IMR-90 (cell line): ENCODE measurements around the gene ZNF467. TPM values are rescaled to one million over a fixed set of nuclear protein-coding genes. Genes with fewer than 3 reads are reported as not detected.

Source experiments
- ATAC-seq: fragments of 200-7000 bp; cut with Tn5 transposase; 2 replicates; pipeline ENCODE4 v1.9.1; 2020; ENCODE audit warnings: low read depth, mild to moderate bottlenecking, moderate library complexity
- BruUV-seq: library from RNA; stranded (reverse); fragments of 400-500 nt; replicated peaks from 2 replicates; lab custom pipeline; 2021; lab: Mats Ljungman, UMichigan
- CTCF ChIA-PET: fragments of 300-600 bp; formaldehyde crosslinking; extraction: SDS; loops from one replicate; lab custom pipeline; 2021; ENCODE audit warnings: antibody characterized with exemption; lab: Yijun Ruan, JAX
- POLR2A ChIA-PET: fragments of 300-600 bp; sonication (Branson Sonifier 250); formaldehyde crosslinking; loops from one replicate; lab custom pipeline; 2022; ENCODE audit warnings: antibody characterized with exemption; ENCODE audit not compliant: unreplicated experiment; lab: Charles Lee
- DNase-seq: peaks from one replicate; pipeline ENCODE4 v3.0.0; 2013
- H2AFZ ChIP-seq: replicated peaks from 2 replicates; pipeline ENCODE3; 2013; ENCODE audit warnings: low read length, mild to moderate bottlenecking; ENCODE audit not compliant: poor library complexity
- H2AK5ac ChIP-seq: 2 replicates; pipeline ENCODE4 v1.6.1; 2013; ENCODE audit warnings: low read depth, low read length, inconsistent platforms
- H2AK9ac ChIP-seq: replicated peaks from 2 replicates; pipeline ENCODE3; 2013; ENCODE audit warnings: mild to moderate bottlenecking, low read depth, low read length, moderate library complexity; ENCODE audit not compliant: poor library complexity
- H2BK120ac ChIP-seq: 2 replicates; pipeline ENCODE4 v1.6.1; 2013; ENCODE audit warnings: low read depth, low read length, inconsistent platforms
- H2BK15ac ChIP-seq: 3 replicates; pipeline ENCODE4 v1.6.1; 2013; ENCODE audit warnings: low read depth, low read length, inconsistent platforms
- H2BK20ac ChIP-seq: 2 replicates; pipeline ENCODE4 v1.6.1; 2013; ENCODE audit warnings: low read depth, mild to moderate bottlenecking, inconsistent platforms, low read length, moderate library complexity
- H2BK5ac ChIP-seq: 2 replicates; pipeline ENCODE4 v1.6.1; 2013; ENCODE audit warnings: mild to moderate bottlenecking, low read depth, low read length, inconsistent platforms; ENCODE audit not compliant: poor library complexity, severe bottlenecking
- H3K14ac ChIP-seq: replicated peaks from 2 replicates; pipeline ENCODE4 v1.6.1; 2013; ENCODE audit warnings: low read depth, low read length, inconsistent platforms
- H3K18ac ChIP-seq: 2 replicates; pipeline ENCODE4 v1.6.1; 2013; ENCODE audit warnings: low read depth, low read length, control low read depth
- H3K23ac ChIP-seq: 2 replicates; pipeline ENCODE4 v1.6.1; 2013; ENCODE audit warnings: low read depth, low read length, inconsistent platforms
- H3K27ac ChIP-seq: 2 replicates; pipeline ENCODE4 v1.5.1; 2013; ENCODE audit warnings: mild to moderate bottlenecking, control low read depth, low read length; ENCODE audit not compliant: insufficient read depth
- H3K27me3 ChIP-seq: 2 replicates; pipeline ENCODE4 v1.6.1; 2013; ENCODE audit warnings: low read length; ENCODE audit not compliant: control insufficient read depth, insufficient read depth
- H3K36me3 ChIP-seq: 2 replicates; pipeline ENCODE4 v1.6.1; 2013; ENCODE audit warnings: low read length, mixed read lengths; ENCODE audit not compliant: control insufficient read depth, insufficient read depth
- H3K4ac ChIP-seq: 2 replicates; pipeline ENCODE4 v1.6.1; 2013; ENCODE audit warnings: low read depth, low read length, inconsistent platforms
- H3K4me1 ChIP-seq: 2 replicates; pipeline ENCODE4 v1.6.1; 2013; ENCODE audit warnings: low read length, mixed read lengths; ENCODE audit not compliant: control insufficient read depth, insufficient read depth
- H3K4me2 ChIP-seq: 2 replicates; pipeline ENCODE4 v1.6.1; 2013; ENCODE audit warnings: low read depth, mild to moderate bottlenecking, control low read depth, low read length, moderate library complexity
- H3K4me3 ChIP-seq: 2 replicates; pipeline ENCODE4 v1.5.1; 2013; ENCODE audit warnings: low read depth, mild to moderate bottlenecking, control low read depth, low read length, moderate library complexity; ENCODE audit not compliant: insufficient read depth
- H3K56ac ChIP-seq: 2 replicates; pipeline ENCODE4 v1.6.1; 2013; ENCODE audit warnings: low read length, inconsistent platforms; ENCODE audit not compliant: insufficient read depth; ENCODE audit errors: extremely low read depth
- H3K79me1 ChIP-seq, 2 experiments: 2 replicates each; pipeline ENCODE4 v1.6.1; 2013; ENCODE audit warnings: low read length in 2 of 2, inconsistent platforms in 1 of 2, low read depth in 1 of 2
- H3K9ac ChIP-seq: 2 replicates; pipeline ENCODE4 v1.6.1; 2013; ENCODE audit warnings: low read depth, low read length, control low read depth
- H3K9me1 ChIP-seq: 2 replicates; pipeline ENCODE4 v1.6.1; 2013; ENCODE audit warnings: low read length, inconsistent platforms; ENCODE audit not compliant: insufficient read depth
- H3K9me3 ChIP-seq: 2 replicates; pipeline ENCODE4 v1.6.1; 2013; ENCODE audit warnings: low read length; ENCODE audit not compliant: control insufficient read depth, insufficient read depth
- H4K20me1 ChIP-seq: 2 replicates; pipeline ENCODE4 v1.6.1; 2013; ENCODE audit warnings: low read length, inconsistent platforms; ENCODE audit not compliant: insufficient read depth
- H4K5ac ChIP-seq: 2 replicates; pipeline ENCODE4 v1.6.1; 2013; ENCODE audit warnings: mild to moderate bottlenecking, low read depth, low read length, control low read depth
- H4K8ac ChIP-seq, 2 experiments: 2 replicates each; pipeline ENCODE4 v1.6.1; 2013; ENCODE audit warnings: low read depth in 2 of 2, low read length in 2 of 2, control low read depth in 1 of 2, inconsistent platforms in 1 of 2
- H4K91ac ChIP-seq: 2 replicates; pipeline ENCODE4 v1.6.1; 2013; ENCODE audit warnings: low read depth, low read length, inconsistent platforms; ENCODE audit not compliant: insufficient read depth
- BHLHE40 ChIP-seq: fragments of 150-350 bp; IDR thresholded peaks from 2 replicates; pipeline ENCODE4 v1.6.1; 2016; ENCODE audit warnings: mild to moderate bottlenecking, low read depth, low read length
- CEBPB ChIP-seq: IDR thresholded peaks from 2 replicates; pipeline ENCODE4 v1.6.1; 2012; ENCODE audit warnings: low read depth, low read length, improper control_type of control experiment
- CHD1 ChIP-seq: IDR thresholded peaks from 2 replicates; pipeline ENCODE4 v1.6.1; 2012; ENCODE audit warnings: low read depth, low read length, improper control_type of control experiment
- CTCF ChIP-seq: conservative IDR thresholded peaks from 2 replicates; pipeline ENCODE4 v1.5.1; 2012; ENCODE audit warnings: mild to moderate bottlenecking, low read depth, low read length, improper control_type of control experiment
- ELK1 ChIP-seq: fragments of 150-350 bp; IDR thresholded peaks from 2 replicates; pipeline ENCODE4 v1.6.1; 2016; ENCODE audit warnings: low read depth, mild to moderate bottlenecking, low read length, moderate library complexity, borderline replicate concordance
- FOS ChIP-seq: fragments of 150-350 bp; IDR thresholded peaks from 2 replicates; pipeline ENCODE4 v1.6.1; 2016; ENCODE audit warnings: low read depth, low read length
- MAFK ChIP-seq: IDR thresholded peaks from 2 replicates; pipeline ENCODE4 v1.6.1; 2012; ENCODE audit warnings: low read depth, low read length, improper control_type of control experiment
- MAZ ChIP-seq: IDR thresholded peaks from 2 replicates; pipeline ENCODE4 v1.6.1; 2012; ENCODE audit warnings: low read depth, mild to moderate bottlenecking, low read length, improper control_type of control experiment, moderate library complexity, borderline replicate concordance
- MXI1 ChIP-seq: IDR thresholded peaks from 2 replicates; pipeline ENCODE4 v1.6.1; 2012; ENCODE audit warnings: low read depth, mild to moderate bottlenecking, low read length, moderate library complexity, borderline replicate concordance
- NFE2L2 ChIP-seq: fragments of 150-350 bp; IDR thresholded peaks from 2 replicates; pipeline ENCODE4 v1.6.1; 2016; ENCODE audit warnings: low read depth, mild to moderate bottlenecking, low read length
- POLR2A ChIP-seq: IDR thresholded peaks from 2 replicates; pipeline ENCODE4 v1.6.1; 2012; ENCODE audit warnings: mild to moderate bottlenecking, low read depth, low read length
- RAD21 ChIP-seq: IDR thresholded peaks from 2 replicates; pipeline ENCODE4 v1.6.1; 2012; ENCODE audit warnings: low read length, improper control_type of control experiment
- RFX5 ChIP-seq: IDR thresholded peaks from 2 replicates; pipeline ENCODE4 v1.8.0; 2012; ENCODE audit warnings: low read depth, mild to moderate bottlenecking, low read length, moderate library complexity
- SMC3 ChIP-seq: fragments of 150-350 bp; IDR thresholded peaks from 2 replicates; pipeline ENCODE4 v1.6.1; 2016; ENCODE audit warnings: low read depth, mild to moderate bottlenecking, antibody characterized with exemption, low read length, moderate library complexity
- USF2 ChIP-seq: fragments of 150-350 bp; IDR thresholded peaks from 2 replicates; pipeline ENCODE4 v1.6.1; 2017; ENCODE audit warnings: mild to moderate bottlenecking, antibody characterized with exemption, low read length, low read depth
- WGBS, 2 experiments: methylation state at CpG; one replicate each; pipeline versions ENCODE4 v1.1.5 to v1.1.7; 2013; ENCODE audit warnings: missing lambda C conversion rate in 2 of 2; ENCODE audit not compliant: insufficient read length in 1 of 2; ENCODE audit errors: extremely low coverage in 2 of 2; 5-methylcytosine and 5-hydroxymethylcytosine counted together
- dilution Hi-C: fragments of 300-500 bp; cut with HindIII; formaldehyde crosslinking; loops from one replicate; pipeline ENCODE4 v1.14.3; 2018; ENCODE audit warnings: low sequenced_read_pairs; ENCODE audit not compliant: unreplicated experiment
- in situ Hi-C: fragments of 300-500 bp; cut with MboI; formaldehyde crosslinking; loops from 3 replicates; pipeline ENCODE4 v1.14.3; 2019; ENCODE audit warnings: low sequenced_read_pairs, inconsistent platforms, mixed read lengths
- intact Hi-C: fragments of 100-400 bp; cut with micrococcal nuclease; formaldehyde crosslinking; loops from 2 replicates; pipeline ENCODE4 v1.10.0; 2022
- polyA plus RNA-seq, 3 experiments: library from polyadenylated mRNA; depleted of rRNA; stranded (reverse); fragments of >200 nt; gene quantifications; 2 replicates each; pipeline ENCODE4 v1.2.3, GENCODE V29; 2012; ENCODE audit warnings: low replicate concordance in 1 of 3
- total RNA-seq: library from RNA; depleted of rRNA; stranded (reverse); fragments of >200 nt; gene quantifications from 2 replicates; pipeline ENCODE4 v1.2.3, GENCODE V29; 2012

Gene ZNF467
- total and polyA plus RNA-seq, 2 of the 4 experiments (the other 2 are of a cell fraction) = 0.67 TPM; not detected in 1

DNA sequence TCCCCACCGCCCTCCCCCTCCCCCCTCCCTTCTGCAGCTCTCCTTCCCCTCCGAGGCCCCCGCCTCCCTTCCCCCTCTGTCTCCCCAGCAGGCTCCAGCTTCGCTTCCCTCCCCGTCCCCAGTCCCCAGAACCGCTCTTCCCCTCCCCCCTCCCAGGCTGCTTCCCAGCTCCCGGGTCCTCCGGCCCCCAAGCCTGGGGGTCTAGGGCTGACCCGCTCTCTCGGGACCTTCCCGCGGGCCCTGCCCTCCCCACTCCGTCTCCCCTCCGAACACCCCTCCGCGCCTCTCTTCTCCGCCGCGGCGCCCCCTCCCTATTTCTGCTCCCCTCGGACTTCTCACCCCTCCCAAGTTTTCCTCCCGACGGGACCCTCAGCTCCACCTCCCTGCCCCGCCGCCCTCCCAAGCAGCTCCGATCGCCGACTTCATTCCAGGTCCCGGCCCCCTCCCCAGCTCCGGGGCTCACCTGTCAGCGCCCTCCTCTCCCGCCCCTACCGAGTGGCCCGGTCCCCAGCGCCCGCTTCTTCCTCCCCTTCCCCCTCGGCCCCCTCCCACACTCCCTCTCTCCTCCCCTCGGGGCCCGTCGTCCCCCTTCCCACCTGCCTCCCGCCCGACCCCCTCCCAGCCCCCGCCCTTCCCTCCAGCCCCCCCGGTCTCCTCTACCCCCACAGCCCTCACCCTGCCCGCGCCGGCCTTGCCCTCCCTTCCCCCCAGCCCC lies 990 bp downstream of the ZNF467 start:
- no TSS peak for BruUV-seq
- Histone ChIP-seq H2BK5ac (no peak overlapping the region), H3K23ac (no peak overlapping the region), H3K9ac (peak overlapping the region; percentile 43; the same call in 1 of the 2 replicates), H4K5ac (no peak overlapping the region; the same call in 1 of the 2 replicates), H3K9me1 (no peaks in the 10 kb centered on the region; the same call in 1 of the 2 replicates), H3K27ac (peak overlapping the region; percentile 44), H2AK5ac (no peak overlapping the region), H3K18ac (peak overlapping the region; percentile 33; the same call in 1 of the 2 replicates), H2BK120ac (no peak overlapping the region), H4K20me1 (peaks cover 4% of the 10 kb centered on the region), H3K4me1 (no peaks in the 10 kb centered on the region; the same call in 1 of the 2 replicates), H3K56ac (no peak overlapping the region), H2AFZ (peak overlapping the region; percentile 70), H3K4me2 (peak overlapping the region; percentile 78; the same call in 1 of the 2 replicates), H3K4ac (no peak overlapping the region), H2AK9ac (peak overlapping the region; percentile 16), H3K79me1 (no peaks in the 10 kb centered on the region), H2BK20ac (no peak overlapping the region), H3K36me3 (no peaks in the 10 kb centered on the region), H4K8ac (no peak overlapping the region; a peak in 1 of 4 replicates), H4K91ac (no peak overlapping the region), H2BK15ac (no peak overlapping the region), H3K14ac (no peak overlapping the region), H3K9me3 (no peaks in the 10 kb centered on the region), H3K4me3 (peak overlapping the region; percentile 49), H3K27me3 (peaks cover 32% of the 10 kb centered on the region)
- TF ChIP-seq SMC3 (no peak), RAD21 (no peak), MAZ (no peak), NFE2L2 (no peak), RFX5 (no peak), CTCF (no peak), MAFK (no peak), USF2 (no peak), POLR2A (no peak), ELK1 (no peak), CEBPB (no peak), MXI1 (no peak), BHLHE40 (no peak), CHD1 (no peak), FOS (no peak)
- intact Hi-C loops = loop anchor here (1.0 to 5.0 kb wide), 2 partner anchors 55 to 66 kb away; partner anchors contain the start of gene ZNF862
- ATAC-seq (peak; percentile 2), DNase-seq (no peak)
- in situ Hi-C loops = no loop called here
- POLR2A ChIA-PET = interaction anchor here (0.7 kb wide), 1 partner anchor 19 kb away, joined by 3 read pairs; no protein-coding TSS in a partner anchor
- 1% methylated on average over 13 of the region's 47 CpGs; no CpG with 5 or more reads in 1 of the 2 experiments for WGBS, 2 experiments
- dilution Hi-C loops = no loop called here
- CTCF ChIA-PET = no interaction called here
